ENCODE data around the gene SMYD3.

DNA sequence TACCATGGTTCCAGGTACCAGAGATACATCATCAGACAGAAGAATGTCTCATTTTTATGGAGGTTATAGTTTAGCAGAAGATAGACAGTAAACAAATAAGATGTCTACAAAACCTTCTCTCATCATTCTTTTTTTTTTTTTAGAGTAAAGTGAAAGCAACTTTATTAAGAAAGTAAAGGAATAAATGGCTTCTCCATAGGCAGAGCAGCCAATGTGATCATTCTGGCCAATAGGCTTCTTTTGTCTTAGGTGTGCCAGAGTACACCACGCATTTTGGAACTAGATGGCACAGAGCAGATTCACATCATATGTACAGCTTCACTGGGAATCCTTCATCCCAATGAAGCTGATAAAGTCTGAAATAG is 428.2 kb downstream of the SMYD3 start:
- TF ChIP-seq FOXK2 (IDR thresholded peaks at IDR 0.05), result no peak
- TF ChIP-seq FOXA1 (IDR thresholded peaks at IDR 0.05), result no peak
- TF ChIP-seq ZNF384 (IDR thresholded peaks at IDR 0.05), result no peak
- TF ChIP-seq ELF4 (IDR thresholded peaks at IDR 0.05), result no peak
- TF ChIP-seq BHLHE40 (IDR thresholded peaks at IDR 0.05; ENCODE audit: borderline replicate concordance), result no peak
- TF ChIP-seq, protein P1, sequence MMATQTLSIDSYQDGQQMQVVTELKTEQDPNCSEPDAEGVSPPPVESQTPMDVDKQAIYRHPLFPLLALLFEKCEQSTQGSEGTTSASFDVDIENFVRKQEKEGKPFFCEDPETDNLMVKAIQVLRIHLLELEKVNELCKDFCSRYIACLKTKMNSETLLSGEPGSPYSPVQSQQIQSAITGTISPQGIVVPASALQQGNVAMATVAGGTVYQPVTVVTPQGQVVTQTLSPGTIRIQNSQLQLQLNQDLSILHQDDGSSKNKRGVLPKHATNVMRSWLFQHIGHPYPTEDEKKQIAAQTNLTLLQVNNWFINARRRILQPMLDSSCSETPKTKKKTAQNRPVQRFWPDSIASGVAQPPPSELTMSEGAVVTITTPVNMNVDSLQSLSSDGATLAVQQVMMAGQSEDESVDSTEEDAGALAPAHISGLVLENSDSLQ (IDR thresholded peaks at IDR 0.05), result no peak
- TF ChIP-seq SP1 (IDR thresholded peaks at IDR 0.05), result no peak
- TF ChIP-seq L3MBTL2 (conservative IDR thresholded peaks at IDR 0.05), result no peak
- no peak for TF ChIP-seq NFRKB (IDR thresholded peaks at IDR 0.05)

Measured in HEK293T (cell line).